ENCODE results near the gene NKX1-1. TPM values are rescaled to one million over a fixed set of nuclear protein-coding genes. Genes with fewer than 3 reads are reported as not detected.

NKX1-1 gene
- total RNA-seq: not detected

DNA sequence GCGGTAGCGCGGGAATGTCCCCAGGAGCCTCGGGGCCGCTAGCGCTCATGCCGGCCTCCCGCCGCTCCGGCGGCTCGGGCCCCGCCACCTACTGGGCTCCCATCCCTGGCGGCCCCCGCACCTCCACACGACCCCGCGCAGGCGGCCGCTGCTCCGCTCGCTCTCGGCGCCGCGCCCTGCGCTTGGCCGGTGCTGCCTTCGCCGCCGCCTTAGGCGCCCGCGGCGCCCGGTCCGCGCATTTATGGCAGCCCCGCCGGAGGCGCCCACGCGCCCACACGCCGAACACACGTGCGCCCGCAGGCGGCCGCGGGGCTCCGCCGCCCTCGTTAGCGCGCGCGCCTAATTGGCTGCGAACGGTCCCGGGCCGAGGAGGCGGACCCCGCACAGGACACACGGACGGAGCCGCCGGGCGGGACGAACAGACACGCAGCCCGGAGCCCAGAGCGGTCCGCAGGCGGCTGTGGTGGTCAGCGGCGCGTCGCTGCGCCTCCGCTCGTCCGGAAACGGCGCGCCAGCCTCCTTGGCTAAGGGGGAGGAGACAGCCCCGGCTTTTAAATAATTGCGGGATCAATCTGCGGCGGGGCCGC, at the start of gene NKX1-1:
Gene NKX1-1, minus strand, starts transcription at position 49 of the 587 bp plus-strand sequence. Its CDS starts 0 bp downstream, at position 49.
- Histone ChIP-seq H3K4me3 (no peak within 1 kb of the TSS), H3K4me1 (peaks cover 5 to 64% (median 44%) of the 10 kb centered on the region in 3 donors)

DNA sequence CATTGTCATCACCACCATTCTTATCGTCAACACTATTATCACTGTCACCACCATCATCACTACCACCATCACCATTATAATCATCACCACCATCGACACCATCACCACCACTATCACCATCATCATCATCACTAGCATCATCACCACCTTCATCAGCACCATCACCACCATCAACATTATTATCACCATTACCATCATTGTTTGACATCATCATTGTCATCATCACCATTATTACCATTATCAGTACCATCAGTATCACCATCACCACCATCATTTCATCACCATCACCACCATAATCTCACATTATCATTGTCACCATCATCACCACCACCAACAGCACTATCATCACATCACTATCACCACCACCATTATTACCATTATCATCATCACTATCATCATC, 47.5 kb upstream of the NKX1-1 start:
- peaks cover 0 to 49% (median 0%) of the 10 kb centered on the region in 4 donors for H3K27me3 ChIP-seq
- intact Hi-C loops (cut with DNase I): no loop called here
- H3K4me3 ChIP-seq: no peak overlapping the region
- WGBS, 2 donors: 86 to 94% methylated on average over 2 of the region's 2 CpGs
- no peaks in the 10 kb centered on the region for H3K4me1 ChIP-seq
- H3K27ac ChIP-seq: no peak overlapping the region
- H3K36me3 ChIP-seq: no peaks in the 10 kb centered on the region
- H3K9me3 ChIP-seq: no peaks in the 10 kb centered on the region
- no peak for DNase-seq
- TF ChIP-seq POLR2A (IDR thresholded peaks at IDR 0.05): no peak
- TF ChIP-seq, protein P1, sequence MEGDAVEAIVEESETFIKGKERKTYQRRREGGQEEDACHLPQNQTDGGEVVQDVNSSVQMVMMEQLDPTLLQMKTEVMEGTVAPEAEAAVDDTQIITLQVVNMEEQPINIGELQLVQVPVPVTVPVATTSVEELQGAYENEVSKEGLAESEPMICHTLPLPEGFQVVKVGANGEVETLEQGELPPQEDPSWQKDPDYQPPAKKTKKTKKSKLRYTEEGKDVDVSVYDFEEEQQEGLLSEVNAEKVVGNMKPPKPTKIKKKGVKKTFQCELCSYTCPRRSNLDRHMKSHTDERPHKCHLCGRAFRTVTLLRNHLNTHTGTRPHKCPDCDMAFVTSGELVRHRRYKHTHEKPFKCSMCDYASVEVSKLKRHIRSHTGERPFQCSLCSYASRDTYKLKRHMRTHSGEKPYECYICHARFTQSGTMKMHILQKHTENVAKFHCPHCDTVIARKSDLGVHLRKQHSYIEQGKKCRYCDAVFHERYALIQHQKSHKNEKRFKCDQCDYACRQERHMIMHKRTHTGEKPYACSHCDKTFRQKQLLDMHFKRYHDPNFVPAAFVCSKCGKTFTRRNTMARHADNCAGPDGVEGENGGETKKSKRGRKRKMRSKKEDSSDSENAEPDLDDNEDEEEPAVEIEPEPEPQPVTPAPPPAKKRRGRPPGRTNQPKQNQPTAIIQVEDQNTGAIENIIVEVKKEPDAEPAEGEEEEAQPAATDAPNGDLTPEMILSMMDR (IDR thresholded peaks at IDR 0.05): no peak

More for the DNA sequence above, at the start of gene NKX1-1:
- Histone ChIP-seq H3K9me3 (no peaks in the 10 kb centered on the region), H3K27ac (no peak within 1 kb of the TSS), H3K36me3 (no peaks in the 10 kb centered on the region), H3K27me3 (peaks cover 46 to 100% (median 62%) of the 10 kb centered on the region in 4 donors)
- no peak for DNase-seq
- intact Hi-C loops (cut with DNase I): no loop called here
- no peak for TF ChIP-seq POLR2A (IDR thresholded peaks at IDR 0.05)
- TF ChIP-seq, protein P1 (IDR thresholded peaks at IDR 0.05): no peak
- no CpG with 5 or more reads among the region's 91 CpGs for WGBS, 2 donors

DNA sequence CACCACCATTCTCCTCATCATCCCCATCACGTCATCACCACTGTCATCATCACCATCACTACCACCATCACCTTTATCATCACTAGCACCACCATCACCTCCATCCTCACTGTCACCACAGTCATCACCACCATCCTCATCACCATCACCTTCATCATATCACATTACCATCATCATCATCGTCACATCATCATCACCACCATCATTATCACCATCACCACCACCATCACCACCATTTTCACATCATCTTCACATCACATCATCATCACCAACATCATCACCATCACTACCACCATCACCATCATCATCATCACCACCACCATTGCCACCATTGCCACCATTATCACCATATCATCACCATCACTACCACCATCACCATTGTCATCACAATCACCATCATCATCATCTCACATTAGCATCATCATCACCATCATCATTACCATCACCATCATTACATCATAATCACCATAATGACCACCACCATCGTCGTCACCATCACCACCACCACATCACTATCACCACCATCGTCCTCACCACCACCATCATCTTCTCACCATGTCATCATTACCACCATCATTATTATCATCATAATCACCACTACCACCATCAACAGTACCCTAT, 46.3 kb upstream of the NKX1-1 start:
- no peak overlapping the region for H3K27ac ChIP-seq
- no peaks in the 10 kb centered on the region for H3K9me3 ChIP-seq
- no peaks in the 10 kb centered on the region for H3K4me1 ChIP-seq
- no peak for TF ChIP-seq POLR2A (IDR thresholded peaks at IDR 0.05)
- TF ChIP-seq, protein P1 (IDR thresholded peaks at IDR 0.05): no peak
- H3K36me3 ChIP-seq: no peaks in the 10 kb centered on the region
- H3K27me3 ChIP-seq: peaks cover 0 to 51% (median 0%) of the 10 kb centered on the region in 4 donors
- DNase-seq: no peak
- WGBS, 2 donors: 58 to 62% methylated on average over 5 of the region's 5 CpGs
- intact Hi-C loops (cut with DNase I): no loop called here
- H3K4me3 ChIP-seq: no peak overlapping the region

DNA sequence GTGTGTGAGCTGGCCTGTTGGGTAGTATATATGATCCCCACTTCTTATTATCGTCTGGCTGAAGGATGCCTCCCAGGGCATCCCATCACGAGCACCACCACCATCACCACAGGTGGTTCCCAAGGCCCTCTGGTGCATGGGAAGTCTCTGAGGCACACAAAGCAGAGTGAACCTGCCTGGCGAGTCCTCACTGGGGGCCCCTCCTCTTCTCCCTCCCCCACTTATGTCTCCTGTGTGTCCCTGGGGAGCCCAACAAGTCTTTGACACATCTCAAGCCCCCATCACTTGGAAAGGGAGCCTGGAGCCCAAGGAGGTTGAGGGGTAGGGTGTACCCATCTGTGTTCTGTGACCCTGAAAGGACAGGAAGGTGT, 45.5 kb upstream of the NKX1-1 start:
- Histone ChIP-seq H3K27me3 (peaks cover 0 to 53% (median 0%) of the 10 kb centered on the region in 4 donors), H3K4me1 (no peaks in the 10 kb centered on the region), H3K36me3 (no peaks in the 10 kb centered on the region), H3K4me3 (no peak overlapping the region), H3K9me3 (no peaks in the 10 kb centered on the region), H3K27ac (no peak overlapping the region)
- TF ChIP-seq POLR2A (IDR thresholded peaks at IDR 0.05): no peak
- TF ChIP-seq, protein P1 (IDR thresholded peaks at IDR 0.05): no peak
- no peak for DNase-seq
- intact Hi-C loops (cut with DNase I): no loop called here
- WGBS, 2 donors: 57 to 71% methylated on average over 2 to 3 of the region's 3 CpGs

DNA sequence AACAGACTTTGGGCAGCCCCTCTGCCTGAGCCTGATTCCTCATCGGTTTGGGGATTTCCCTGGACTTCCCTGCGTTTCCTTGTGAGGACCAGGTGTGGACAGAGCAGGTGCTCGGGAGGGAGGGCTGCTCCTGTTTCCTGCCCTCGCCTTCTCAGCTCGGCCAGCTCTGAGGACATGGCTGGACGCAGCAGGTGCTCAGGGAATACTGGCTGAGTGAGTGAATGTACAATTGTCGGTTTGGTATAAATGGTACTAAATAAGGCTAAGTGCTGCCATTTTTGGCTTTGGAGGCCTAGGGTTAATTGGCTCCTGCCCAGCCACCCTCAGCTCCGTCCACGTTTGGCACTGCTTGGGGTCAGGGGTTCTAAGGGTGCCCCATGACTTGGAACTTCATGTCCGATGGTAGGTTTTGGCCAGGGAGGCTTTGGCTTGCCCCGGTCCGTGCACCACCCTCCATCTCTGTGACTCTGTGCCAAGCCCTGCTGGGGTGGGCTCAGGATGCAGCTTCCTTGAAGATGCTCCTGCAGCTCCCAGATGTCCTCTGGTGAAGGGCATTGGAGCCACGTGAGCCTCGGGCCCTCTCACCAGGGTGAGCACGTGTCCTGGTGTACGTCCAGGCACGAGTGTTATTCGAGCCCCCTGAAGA, 45.0 kb upstream of the NKX1-1 start:
- no peak for DNase-seq
- Histone ChIP-seq H3K27ac (no peak overlapping the region), H3K36me3 (no peaks in the 10 kb centered on the region), H3K9me3 (no peaks in the 10 kb centered on the region), H3K4me3 (no peak overlapping the region), H3K4me1 (no peaks in the 10 kb centered on the region), H3K27me3 (peaks cover 0 to 53% (median 0%) of the 10 kb centered on the region in 4 donors)
- 64 to 78% methylated on average over 9 to 11 of the region's 18 CpGs for WGBS, 2 donors
- intact Hi-C loops (cut with DNase I): no loop called here
- TF ChIP-seq POLR2A (IDR thresholded peaks at IDR 0.05): no peak
- TF ChIP-seq, protein P1 (IDR thresholded peaks at IDR 0.05): no peak

Data from esophagus squamous epithelium (tissue), 5 donors.